HG03378 (cell line): ENCODE results near the gene OBSCN.

ENCODE experiments used
- ATAC-seq: cut with Tn5 transposase; IDR thresholded peaks from one replicate; pipeline ENCODE4 v1.9.1; 2021; ENCODE audit warnings: mild to moderate bottlenecking, moderate library complexity; ENCODE audit not compliant: unreplicated experiment

Gene OBSCN

GRCh38 chr1:228408869-228409805 lies 201.3 kb downstream of the OBSCN start:
- ATAC-seq, result no peak

- ATAC-seq, result no peak
Measured at GRCh38 chr1:228410015-228410414, 202.2 kb downstream of the OBSCN start.

- no peak for ATAC-seq
Measured at GRCh38 chr1:228410671-228411070, 202.8 kb downstream of the OBSCN start.

GRCh38 chr1:228411121-228411520 lies 203.3 kb downstream of the OBSCN start:
- ATAC-seq, result no peak

- ATAC-seq, result no peak
Measured at GRCh38 chr1:228411548-228412430, 203.9 kb downstream of the OBSCN start.

GRCh38 chr1:228413241-228414010 lies 205.6 kb downstream of the OBSCN start:
- ATAC-seq, result no peak

GRCh38 chr1:228414511-228415211 lies 206.8 kb downstream of the OBSCN start:
- ATAC-seq, result no peak

GRCh38 chr1:228415221-228415620 lies 207.4 kb downstream of the OBSCN start:
- no peak for ATAC-seq

- ATAC-seq, result no peak
Measured at GRCh38 chr1:228415853-228416216, 208.0 kb downstream of the OBSCN start.

GRCh38 chr1:228416217-228416933 lies 208.5 kb downstream of the OBSCN start, which contains the start of gene TRIM17:
TRIM17 (minus strand) TSS chr1:228416861; CDS start chr1:228415072, 1,789 bp downstream.
- ATAC-seq, result no peak

GRCh38 chr1:228417061-228417460 lies 209.2 kb downstream of the OBSCN start:
- ATAC-seq, result no peak

GRCh38 chr1:228417483-228418203 lies 209.8 kb downstream of the OBSCN start:
- ATAC-seq, result no peak

- no peak for ATAC-seq
Measured at GRCh38 chr1:228420968-228421826, 213.4 kb downstream of the OBSCN start.

- ATAC-seq, result no peak
Measured at GRCh38 chr1:228423404-228424053, 215.7 kb downstream of the OBSCN start.

- ATAC-seq, result no peak
Measured at GRCh38 chr1:228424685-228425660, 217.1 kb downstream of the OBSCN start.

GRCh38 chr1:228426518-228427175 lies 218.8 kb downstream of the OBSCN start:
- ATAC-seq, result no peak
